GM18909 (cell line): ENCODE measurements around the gene AGFG1.

Source experiments
- ATAC-seq: cut with Tn5 transposase; IDR thresholded peaks from one replicate; pipeline ENCODE4 v1.9.1; 2021; ENCODE audit warnings: mild to moderate bottlenecking; ENCODE audit not compliant: unreplicated experiment, poor library complexity

The AGFG1 gene

GRCh38 chr2:227461811-227462461, 10.0 kb upstream of the AGFG1 start:
- ATAC-seq: peak; percentile 28

- ATAC-seq: peak; percentile 58
These were observed 9.4 kb upstream of the AGFG1 start for GRCh38 chr2:227462462-227462951.

GRCh38 chr2:227462972-227463931, 8.7 kb upstream of the AGFG1 start:
- peak; percentile 36 for ATAC-seq

GRCh38 chr2:227464361-227464760, 7.6 kb upstream of the AGFG1 start:
- ATAC-seq: no peak

- ATAC-seq: no peak
These were observed 7.1 kb upstream of the AGFG1 start for GRCh38 chr2:227464851-227465250.

GRCh38 chr2:227466887-227467600, 4.9 kb upstream of the AGFG1 start:
- ATAC-seq: no peak

- no peak for ATAC-seq
These were observed 544 bp upstream of the AGFG1 start for GRCh38 chr2:227471412-227471811.

- ATAC-seq: peak; percentile 77
These were observed 537 bp downstream of the AGFG1 start for GRCh38 chr2:227472265-227473121.

GRCh38 chr2:227473122-227473461, 1.1 kb downstream of the AGFG1 start:
- ATAC-seq: no peak

- no peak for ATAC-seq
These were observed 1.9 kb downstream of the AGFG1 start for GRCh38 chr2:227473806-227474205.

- ATAC-seq: no peak
These were observed 2.5 kb downstream of the AGFG1 start for GRCh38 chr2:227474410-227474809.

- ATAC-seq: no peak
These were observed 5.3 kb downstream of the AGFG1 start for GRCh38 chr2:227477291-227477690.

- peak; percentile 34 for ATAC-seq
These were observed 8.0 kb downstream of the AGFG1 start for GRCh38 chr2:227479865-227480475.

GRCh38 chr2:227480528-227480927, 8.6 kb downstream of the AGFG1 start:
- peak; percentile 43 for ATAC-seq

GRCh38 chr2:227482638-227483340, 10.8 kb downstream of the AGFG1 start:
- ATAC-seq: peak; percentile 93

- ATAC-seq: no peak
These were observed 13.5 kb downstream of the AGFG1 start for GRCh38 chr2:227485429-227485828.

- no peak for ATAC-seq
These were observed 14.7 kb downstream of the AGFG1 start for GRCh38 chr2:227486688-227487087.

- ATAC-seq: no peak
These were observed 16.1 kb downstream of the AGFG1 start for GRCh38 chr2:227488045-227488444.

GRCh38 chr2:227491386-227491785, 19.4 kb downstream of the AGFG1 start:
- ATAC-seq: no peak
